Calu3 (cell line): ENCODE measurements around the gene RAMP3. TPM values are rescaled to one million over a fixed set of nuclear protein-coding genes. Genes with fewer than 3 reads are reported as not detected.

Experiments used
- BruUV-seq: library from RNA; stranded (reverse); fragments of 400-500 nt; replicated peaks from 2 replicates; lab custom pipeline; 2021; lab: Mats Ljungman, UMichigan
- CTCF ChIA-PET: fragments of 300-600 bp; sonication (Branson Sonifier 250); formaldehyde crosslinking; loops from one replicate; lab custom pipeline; 2022; ENCODE audit warnings: antibody characterized with exemption; lab: Charles Lee
- DNase-seq: peaks from one replicate; pipeline ENCODE4 v3.0.0; 2022
- H3K27ac Mint-ChIP-seq: one replicate; pipeline ENCODE4 v1.8.0; 2022; ENCODE audit warnings: mixed read lengths; ENCODE audit not compliant: unreplicated experiment
- H3K27me3 Mint-ChIP-seq: one replicate; pipeline ENCODE4 v1.8.0; 2022; ENCODE audit warnings: mixed read lengths; ENCODE audit not compliant: unreplicated experiment
- H3K36me3 Mint-ChIP-seq: one replicate; pipeline ENCODE4 v1.8.0; 2022; ENCODE audit warnings: mild to moderate bottlenecking, moderate library complexity, mixed read lengths; ENCODE audit not compliant: insufficient read depth, unreplicated experiment
- H3K4me1 Mint-ChIP-seq: one replicate; pipeline ENCODE4 v1.8.0; 2022; ENCODE audit warnings: mild to moderate bottlenecking, low read depth, mixed read lengths; ENCODE audit not compliant: unreplicated experiment
- H3K4me3 Mint-ChIP-seq: one replicate; pipeline ENCODE4 v1.8.0; 2022; ENCODE audit warnings: mild to moderate bottlenecking, low read depth, moderate library complexity, mixed read lengths; ENCODE audit not compliant: unreplicated experiment
- H3K9me3 Mint-ChIP-seq: one replicate; pipeline ENCODE4 v1.8.0; 2022; ENCODE audit warnings: low read depth, mixed read lengths; ENCODE audit not compliant: unreplicated experiment
- intact Hi-C: fragments of 100-400 bp; cut with micrococcal nuclease; formaldehyde crosslinking; loops from one replicate; pipeline ENCODE4 v1.10.0; 2022; ENCODE audit not compliant: unreplicated experiment
- total RNA-seq: library from RNA; stranded (reverse); gene quantifications from 2 replicates; pipeline ENCODE4 v1.2.3, GENCODE V29; 2022
- TF ChIP-seq, protein P1 (sequence below): fragments of 200-600 bp; IDR thresholded peaks from one replicate; pipeline ENCODE4 v1.8.0; 2022; ENCODE audit warnings: antibody characterized with exemption; ENCODE audit not compliant: unreplicated experiment

The RAMP3 gene
- total RNA-seq, 1 experiment from 2014 or later, result not detected

DNA sequence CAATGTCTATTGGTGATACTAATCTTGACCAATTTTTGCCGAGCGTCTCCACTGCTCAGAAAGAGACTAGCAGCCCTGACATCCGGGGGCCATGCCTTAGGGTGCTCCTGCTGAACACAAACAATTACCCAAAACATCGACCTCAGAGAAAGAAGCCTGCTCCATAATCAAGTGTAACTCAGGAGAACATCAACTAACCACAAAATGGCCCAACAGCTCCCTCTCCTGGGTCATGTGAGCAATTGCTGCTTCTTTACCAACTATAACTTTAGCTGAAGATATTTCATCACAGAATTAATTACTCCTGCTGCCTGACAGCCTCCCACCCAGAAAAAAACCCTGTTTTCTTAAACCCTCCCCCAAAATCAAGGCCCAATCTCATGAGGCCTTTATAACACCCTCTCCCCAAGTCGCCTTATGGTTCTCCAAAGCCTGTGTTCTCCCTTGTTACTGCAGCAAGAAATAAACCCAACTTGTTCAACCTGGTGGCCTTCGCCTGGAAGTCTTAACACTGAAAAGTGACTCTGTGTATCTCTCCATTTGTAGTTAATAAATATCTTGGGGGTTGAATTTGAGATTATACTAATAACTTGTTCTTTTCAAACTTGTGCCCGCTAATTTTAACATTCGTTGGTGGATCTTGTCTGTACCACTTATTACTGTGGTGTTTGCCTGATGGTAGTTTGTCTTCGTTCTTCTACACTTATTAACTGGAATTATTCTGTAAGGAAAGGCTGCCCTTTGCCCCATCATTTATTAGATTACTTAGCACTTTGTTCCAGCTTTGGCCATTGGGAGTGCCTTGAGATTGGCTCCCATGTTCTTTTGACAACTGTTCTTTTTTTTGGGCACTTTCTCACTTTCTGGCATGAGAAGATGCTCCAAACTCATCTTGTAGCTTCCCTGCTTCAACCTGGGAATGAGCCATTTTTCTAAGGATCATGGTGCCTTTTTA is 21.2 kb upstream of the RAMP3 start:
- peaks cover 7% of the 10 kb centered on the region for H3K4me1 Mint-ChIP-seq
- intact Hi-C loops, result loop anchor here (1.0 to 2.0 kb wide), 4 partner anchors 58 to 548 kb away; no protein-coding TSS in a partner anchor
- DNase-seq, result peak; percentile 78
- H3K9me3 Mint-ChIP-seq, result no peaks in the 10 kb centered on the region
- BruUV-seq, result no TSS peak
- peaks cover 66% of the 10 kb centered on the region for H3K27me3 Mint-ChIP-seq
- CTCF ChIA-PET, result interaction anchor here (0.6 to 2.4 kb wide), 16 partner anchors 11 to 563 kb away, joined by 3 to 47 read pairs (median 3); partner anchors contain the start of genes DDX56, H2AZ2 and PURB
- TF ChIP-seq, protein P1, sequence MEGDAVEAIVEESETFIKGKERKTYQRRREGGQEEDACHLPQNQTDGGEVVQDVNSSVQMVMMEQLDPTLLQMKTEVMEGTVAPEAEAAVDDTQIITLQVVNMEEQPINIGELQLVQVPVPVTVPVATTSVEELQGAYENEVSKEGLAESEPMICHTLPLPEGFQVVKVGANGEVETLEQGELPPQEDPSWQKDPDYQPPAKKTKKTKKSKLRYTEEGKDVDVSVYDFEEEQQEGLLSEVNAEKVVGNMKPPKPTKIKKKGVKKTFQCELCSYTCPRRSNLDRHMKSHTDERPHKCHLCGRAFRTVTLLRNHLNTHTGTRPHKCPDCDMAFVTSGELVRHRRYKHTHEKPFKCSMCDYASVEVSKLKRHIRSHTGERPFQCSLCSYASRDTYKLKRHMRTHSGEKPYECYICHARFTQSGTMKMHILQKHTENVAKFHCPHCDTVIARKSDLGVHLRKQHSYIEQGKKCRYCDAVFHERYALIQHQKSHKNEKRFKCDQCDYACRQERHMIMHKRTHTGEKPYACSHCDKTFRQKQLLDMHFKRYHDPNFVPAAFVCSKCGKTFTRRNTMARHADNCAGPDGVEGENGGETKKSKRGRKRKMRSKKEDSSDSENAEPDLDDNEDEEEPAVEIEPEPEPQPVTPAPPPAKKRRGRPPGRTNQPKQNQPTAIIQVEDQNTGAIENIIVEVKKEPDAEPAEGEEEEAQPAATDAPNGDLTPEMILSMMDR, result peak; percentile 91
- H3K27ac Mint-ChIP-seq, result no peak overlapping the region
- no peak overlapping the region for H3K4me3 Mint-ChIP-seq
- H3K36me3 Mint-ChIP-seq, result no peaks in the 10 kb centered on the region

DNA sequence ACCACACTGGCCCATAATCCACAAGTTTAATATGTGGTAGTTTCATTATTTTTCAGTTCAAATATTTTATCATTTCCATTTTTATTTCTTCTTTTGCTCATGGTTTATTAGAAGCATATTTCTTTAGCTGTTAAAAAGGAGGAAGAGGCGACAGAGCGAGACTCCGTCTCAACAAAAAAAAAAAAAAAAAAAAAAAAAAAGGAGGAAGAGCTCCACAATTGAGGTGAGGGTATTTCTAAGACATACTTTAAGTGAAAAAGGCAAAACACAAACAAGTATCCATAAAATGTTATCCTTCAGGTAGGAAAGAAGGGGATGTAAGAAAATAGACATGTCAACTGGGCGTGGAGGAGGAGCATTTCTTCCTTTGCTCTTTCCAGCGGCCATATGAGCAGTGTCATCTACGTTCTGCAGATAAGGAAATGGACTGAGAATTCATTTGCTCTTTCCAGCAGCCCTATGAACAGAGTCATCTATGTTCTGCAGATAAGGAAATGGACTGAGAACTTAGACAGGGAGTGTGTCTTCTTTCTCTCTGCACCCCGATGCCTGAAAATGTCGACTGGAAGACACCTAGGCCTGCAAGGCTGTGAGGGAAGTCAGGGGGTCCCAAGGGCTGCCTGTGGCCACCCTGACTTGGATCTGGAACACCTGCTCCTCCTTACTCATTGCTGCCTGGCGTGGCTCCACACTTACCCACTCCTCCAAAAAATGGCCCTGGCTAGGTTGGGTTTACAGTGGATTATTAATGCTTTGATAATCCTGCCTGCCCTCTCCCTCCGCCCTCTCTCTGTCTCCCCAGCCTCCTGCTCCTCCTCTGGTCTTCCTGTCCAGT is 18.9 kb upstream of the RAMP3 start:
- CTCF ChIA-PET, result no interaction called here

DNA sequence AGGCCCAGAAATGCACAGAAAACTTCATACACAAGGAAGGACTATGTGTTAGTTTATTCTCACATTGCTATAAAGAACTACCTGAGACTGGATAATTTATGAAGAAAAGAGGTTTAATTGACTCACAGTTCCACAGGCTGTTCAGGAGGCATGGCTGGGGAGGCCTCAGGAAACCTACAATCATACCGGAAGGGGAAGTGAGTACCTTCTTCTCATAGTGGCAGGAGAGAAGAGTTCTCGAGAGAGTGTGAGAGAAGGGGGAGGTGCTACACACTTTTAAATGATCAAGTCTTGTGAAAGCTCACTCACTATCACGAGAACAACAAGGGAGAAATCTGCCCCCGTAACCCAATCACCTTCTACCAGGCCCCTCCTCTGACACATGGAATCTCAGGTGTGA is 16.8 kb upstream of the RAMP3 start:
- TF ChIP-seq, protein P1, result no peak
- H3K27ac Mint-ChIP-seq, result no peak overlapping the region
- CTCF ChIA-PET, result no interaction called here
- no peaks in the 10 kb centered on the region for H3K9me3 Mint-ChIP-seq
- no peak overlapping the region for H3K4me3 Mint-ChIP-seq
- DNase-seq, result no peak
- BruUV-seq, result no TSS peak
- no peaks in the 10 kb centered on the region for H3K36me3 Mint-ChIP-seq
- H3K27me3 Mint-ChIP-seq, result peaks cover 65% of the 10 kb centered on the region
- peaks cover 6% of the 10 kb centered on the region for H3K4me1 Mint-ChIP-seq
- intact Hi-C loops, result no loop called here

More for the DNA sequence above, 18.9 kb upstream of the RAMP3 start:
- peaks cover 53% of the 10 kb centered on the region for H3K27me3 Mint-ChIP-seq
- TF ChIP-seq, protein P1, result no peak
- no peak for DNase-seq
- BruUV-seq, result no TSS peak
- no peak overlapping the region for H3K4me3 Mint-ChIP-seq
- H3K4me1 Mint-ChIP-seq, result peaks cover 7% of the 10 kb centered on the region
- intact Hi-C loops, result no loop called here
- H3K27ac Mint-ChIP-seq, result no peak overlapping the region
- H3K9me3 Mint-ChIP-seq, result no peaks in the 10 kb centered on the region
- H3K36me3 Mint-ChIP-seq, result no peaks in the 10 kb centered on the region

DNA sequence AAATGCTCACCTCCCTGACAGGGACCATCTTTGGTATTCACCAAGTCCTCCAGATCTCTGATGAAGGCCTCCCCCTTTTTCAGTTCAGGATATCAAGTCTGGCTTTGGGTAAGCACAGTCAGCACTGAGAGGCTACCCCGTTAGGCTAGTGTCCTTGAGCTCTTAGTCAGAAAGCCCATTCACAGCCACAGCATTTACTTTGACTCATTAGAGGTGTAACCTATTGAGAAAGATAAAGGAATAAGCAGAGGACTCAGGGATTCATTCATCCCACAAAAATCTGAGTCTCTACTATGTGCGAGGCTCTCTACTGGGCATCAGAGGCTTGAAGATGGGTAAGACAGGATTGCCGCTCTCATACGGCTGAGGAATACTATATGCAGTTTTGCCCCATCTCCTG is 14.0 kb upstream of the RAMP3 start:
- intact Hi-C loops, result no loop called here
- no peak for DNase-seq
- Mint-ChIP-seq H3K4me1 (no peaks in the 10 kb centered on the region), H3K27ac (no peak overlapping the region), H3K27me3 (peaks cover 64% of the 10 kb centered on the region), H3K4me3 (no peak overlapping the region), H3K9me3 (no peaks in the 10 kb centered on the region), H3K36me3 (no peaks in the 10 kb centered on the region)
- no TSS peak for BruUV-seq
- CTCF ChIA-PET, result interaction anchor here (0.7 kb wide), 1 partner anchor 62 kb away, joined by 3 read pairs; no protein-coding TSS in a partner anchor
- TF ChIP-seq, protein P1, result no peak
